GM10266 (cell line): Measurements from ENCODE around the gene TMF1.

Experiments used
- DNase-seq: peaks from one replicate; pipeline ENCODE4 v3.0.0; 2012; ENCODE audit errors: extremely low spot score
- TF ChIP-seq, protein P1 (sequence below): IDR thresholded peaks from 2 replicates; pipeline ENCODE4 v1.5.1; 2012; ENCODE audit warnings: mild to moderate bottlenecking, low read depth; ENCODE audit not compliant: control insufficient read depth, insufficient read depth; ENCODE audit errors: missing control alignments

Gene TMF1

DNA sequence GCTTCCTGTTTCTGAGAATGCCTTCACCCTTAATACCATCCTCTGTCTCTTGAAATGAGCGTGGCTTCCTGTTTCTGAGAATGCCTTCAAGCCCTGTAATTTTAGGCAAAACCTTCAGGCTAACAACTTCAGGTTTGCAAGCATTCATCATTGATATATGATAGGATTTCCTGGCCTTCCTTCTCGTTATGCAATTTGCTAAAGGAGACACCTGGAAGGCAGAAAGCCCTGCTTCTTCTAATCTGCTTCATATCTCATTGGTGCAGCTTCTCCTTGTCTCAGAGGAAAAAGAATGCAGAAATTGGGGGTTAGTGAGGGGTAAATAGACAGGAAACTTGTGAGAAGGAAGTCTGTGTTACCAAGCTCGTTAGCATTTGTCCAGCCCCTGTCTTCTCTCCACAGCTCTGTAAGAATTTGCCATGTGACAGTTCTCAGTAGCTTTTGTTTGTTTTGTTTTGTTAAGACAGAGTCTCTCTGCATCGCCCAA lies 39.9 kb upstream of the TMF1 start:
- DNase-seq: no peak
- TF ChIP-seq, protein P1, sequence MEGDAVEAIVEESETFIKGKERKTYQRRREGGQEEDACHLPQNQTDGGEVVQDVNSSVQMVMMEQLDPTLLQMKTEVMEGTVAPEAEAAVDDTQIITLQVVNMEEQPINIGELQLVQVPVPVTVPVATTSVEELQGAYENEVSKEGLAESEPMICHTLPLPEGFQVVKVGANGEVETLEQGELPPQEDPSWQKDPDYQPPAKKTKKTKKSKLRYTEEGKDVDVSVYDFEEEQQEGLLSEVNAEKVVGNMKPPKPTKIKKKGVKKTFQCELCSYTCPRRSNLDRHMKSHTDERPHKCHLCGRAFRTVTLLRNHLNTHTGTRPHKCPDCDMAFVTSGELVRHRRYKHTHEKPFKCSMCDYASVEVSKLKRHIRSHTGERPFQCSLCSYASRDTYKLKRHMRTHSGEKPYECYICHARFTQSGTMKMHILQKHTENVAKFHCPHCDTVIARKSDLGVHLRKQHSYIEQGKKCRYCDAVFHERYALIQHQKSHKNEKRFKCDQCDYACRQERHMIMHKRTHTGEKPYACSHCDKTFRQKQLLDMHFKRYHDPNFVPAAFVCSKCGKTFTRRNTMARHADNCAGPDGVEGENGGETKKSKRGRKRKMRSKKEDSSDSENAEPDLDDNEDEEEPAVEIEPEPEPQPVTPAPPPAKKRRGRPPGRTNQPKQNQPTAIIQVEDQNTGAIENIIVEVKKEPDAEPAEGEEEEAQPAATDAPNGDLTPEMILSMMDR: no peak

DNA sequence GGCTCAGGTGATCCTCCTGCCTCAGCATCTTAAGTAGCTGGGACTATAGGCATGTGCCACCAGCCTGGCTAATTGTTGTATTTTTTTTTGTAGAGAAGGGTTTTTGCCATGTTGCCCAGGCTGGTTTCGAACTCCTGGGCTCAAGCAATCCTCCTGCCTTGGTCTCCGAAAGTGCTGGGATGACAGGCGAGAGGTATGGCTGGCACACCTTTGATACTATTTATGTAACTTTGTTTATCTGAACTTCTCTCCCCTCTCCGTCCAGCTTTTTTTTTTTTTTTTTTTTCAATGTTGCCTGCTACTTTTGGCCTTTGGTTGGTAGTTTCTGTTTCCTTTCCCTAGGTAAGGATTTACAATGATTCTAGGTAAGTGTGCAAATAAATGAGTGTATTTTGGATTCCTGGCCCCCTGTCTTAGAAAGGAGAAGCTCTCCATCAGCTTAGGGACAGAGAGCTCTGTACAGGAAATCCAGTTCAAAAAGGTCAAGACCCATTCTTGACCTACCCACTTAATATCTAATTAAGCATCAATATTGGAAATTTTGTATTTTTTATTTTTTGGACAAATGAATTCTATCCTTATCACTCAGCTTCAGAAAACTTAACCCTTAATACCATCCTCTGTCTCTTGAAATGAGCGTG lies 39.4 kb upstream of the TMF1 start:
- DNase-seq: no peak
- TF ChIP-seq, protein P1: no peak

DNA sequence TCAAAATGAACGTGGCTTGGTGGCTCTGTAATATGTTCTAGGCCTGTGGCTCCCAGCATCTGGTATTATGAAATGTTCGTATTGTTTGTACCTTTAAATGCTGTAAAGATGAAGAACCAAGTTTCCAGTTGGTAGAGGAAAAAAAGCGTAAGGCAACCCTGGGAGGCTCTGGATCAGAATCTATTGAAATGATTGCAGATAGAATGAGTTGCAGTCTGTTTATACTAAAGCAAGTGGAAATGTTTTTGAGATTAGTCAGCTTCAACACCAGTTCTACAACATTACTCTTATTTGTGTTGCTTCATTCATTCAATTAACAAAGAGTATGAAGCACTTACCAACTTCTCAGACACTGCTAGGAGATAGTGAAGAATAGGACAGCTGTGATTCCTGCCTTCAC lies 37.9 kb upstream of the TMF1 start:
- TF ChIP-seq, protein P1: no peak
- DNase-seq: no peak

DNA sequence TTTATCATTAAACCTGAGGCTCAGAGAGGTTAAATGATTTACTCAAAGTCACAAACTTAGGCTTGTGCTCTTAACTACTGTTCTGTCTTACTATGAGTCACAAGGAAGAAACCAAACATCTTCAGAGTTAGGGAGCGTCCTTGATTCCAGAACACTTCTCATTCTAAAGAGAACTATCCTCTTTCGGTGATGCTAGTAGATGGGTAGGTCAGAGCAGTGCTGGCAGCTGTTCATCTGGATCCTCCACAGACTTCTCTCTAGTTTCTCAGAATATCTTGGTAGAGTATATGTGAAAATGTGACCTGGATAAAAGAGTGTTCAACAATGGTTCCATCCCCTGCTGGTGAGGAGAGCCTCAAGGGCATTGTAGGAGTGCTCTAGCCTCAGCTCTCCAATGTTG lies 35.9 kb upstream of the TMF1 start:
- no peak for DNase-seq
- TF ChIP-seq, protein P1: no peak

DNA sequence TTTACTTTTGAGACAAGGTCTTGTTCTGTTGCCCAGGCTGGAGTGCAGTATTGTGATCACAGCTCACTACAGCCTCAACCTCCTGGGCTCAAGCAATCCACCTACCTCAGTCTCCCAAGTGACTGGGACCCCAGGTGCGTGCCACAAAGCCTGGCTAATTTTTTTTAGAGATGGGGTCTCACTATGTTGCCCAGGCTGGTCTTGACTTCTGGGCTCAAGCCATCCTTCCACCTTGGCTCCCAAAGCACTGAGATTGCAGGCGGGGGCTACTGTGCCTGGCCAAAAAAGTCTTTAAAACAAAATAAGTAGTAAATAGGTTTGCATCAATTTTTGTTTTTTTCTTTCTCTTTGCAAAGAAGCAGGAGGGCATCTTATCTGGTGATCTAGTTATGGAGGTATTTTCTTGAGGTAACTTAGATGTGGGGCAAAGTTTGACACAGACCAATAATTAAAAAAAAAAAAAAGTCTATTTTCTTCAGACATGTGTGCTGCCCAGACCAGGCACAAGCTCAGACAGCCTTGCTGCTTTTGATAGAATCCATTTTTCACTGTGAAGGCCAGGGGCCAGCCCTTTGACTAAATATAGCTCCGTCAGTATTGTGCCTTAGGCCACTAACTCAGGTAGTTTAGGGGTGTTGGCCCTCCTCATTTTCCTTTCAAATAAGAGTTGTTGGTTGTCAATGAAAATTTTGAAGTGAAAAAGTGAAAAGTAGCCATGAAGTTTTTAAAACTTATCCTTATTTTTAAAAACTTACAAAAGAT lies 35.1 kb upstream of the TMF1 start:
- TF ChIP-seq, protein P1: no peak

DNA sequence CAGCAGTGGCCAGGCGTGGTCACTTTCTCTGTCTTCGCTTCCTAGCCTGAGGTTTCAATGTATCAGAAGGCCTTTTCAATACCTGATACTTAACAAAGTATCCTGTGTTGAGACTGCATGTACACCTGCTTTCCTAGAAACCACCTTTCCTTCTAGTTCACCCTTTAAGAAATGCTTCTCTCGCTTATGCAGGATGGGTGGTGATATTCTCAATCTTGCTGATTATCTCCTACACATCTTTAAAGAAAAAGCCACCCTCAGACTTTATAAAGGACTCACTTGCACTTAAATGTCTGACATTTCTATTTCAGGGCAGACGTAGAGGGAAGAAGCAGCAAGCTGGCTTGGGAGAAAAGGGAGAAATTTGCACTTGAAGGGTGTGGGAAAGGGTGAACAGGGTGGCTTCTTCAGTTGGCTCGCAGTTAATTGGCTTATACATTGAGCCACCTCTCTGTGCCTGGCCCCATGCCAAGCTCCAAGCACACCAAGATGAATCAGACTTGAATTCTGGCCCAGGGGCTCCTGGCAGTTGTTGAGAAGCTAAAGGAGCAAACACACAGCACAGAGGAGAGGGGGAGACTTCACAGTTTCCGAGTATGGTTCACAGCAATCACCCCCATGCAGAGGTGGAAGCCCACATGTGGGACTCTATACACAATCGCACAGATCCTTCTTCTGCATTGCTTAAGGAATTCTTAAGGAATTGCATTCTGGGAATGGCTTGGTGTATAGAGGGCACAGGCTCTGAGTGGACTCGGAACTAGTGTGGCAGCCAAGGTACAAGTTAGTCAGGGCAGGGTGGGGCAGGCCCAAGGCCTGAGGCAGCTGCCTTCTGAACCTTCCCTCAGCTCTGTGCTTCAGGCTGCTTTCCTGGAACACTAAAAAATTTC lies 33.9 kb upstream of the TMF1 start:
- TF ChIP-seq, protein P1: no peak
- DNase-seq: no peak

More for the DNA sequence above, 35.1 kb upstream of the TMF1 start:
- DNase-seq: no peak
